PC-3 (cell line): ENCODE results near the gene PTPRD.

Experiments
- EZH2phosphoT487 ChIP-seq: fragments of 300-600 bp; sonication (generic); IDR thresholded peaks from 2 replicates; pipeline ENCODE4 v1.6.1; 2018; ENCODE audit warnings: mild to moderate bottlenecking, antibody characterized with exemption, low read length, borderline replicate concordance
- TF ChIP-seq, protein P1 (sequence below): fragments of 300-600 bp; sonication (generic); conservative IDR thresholded peaks from 2 replicates; pipeline ENCODE4 v1.5.1; 2017; ENCODE audit warnings: antibody characterized with exemption, low read depth, mild to moderate bottlenecking, low read length

- TF ChIP-seq, protein P1, sequence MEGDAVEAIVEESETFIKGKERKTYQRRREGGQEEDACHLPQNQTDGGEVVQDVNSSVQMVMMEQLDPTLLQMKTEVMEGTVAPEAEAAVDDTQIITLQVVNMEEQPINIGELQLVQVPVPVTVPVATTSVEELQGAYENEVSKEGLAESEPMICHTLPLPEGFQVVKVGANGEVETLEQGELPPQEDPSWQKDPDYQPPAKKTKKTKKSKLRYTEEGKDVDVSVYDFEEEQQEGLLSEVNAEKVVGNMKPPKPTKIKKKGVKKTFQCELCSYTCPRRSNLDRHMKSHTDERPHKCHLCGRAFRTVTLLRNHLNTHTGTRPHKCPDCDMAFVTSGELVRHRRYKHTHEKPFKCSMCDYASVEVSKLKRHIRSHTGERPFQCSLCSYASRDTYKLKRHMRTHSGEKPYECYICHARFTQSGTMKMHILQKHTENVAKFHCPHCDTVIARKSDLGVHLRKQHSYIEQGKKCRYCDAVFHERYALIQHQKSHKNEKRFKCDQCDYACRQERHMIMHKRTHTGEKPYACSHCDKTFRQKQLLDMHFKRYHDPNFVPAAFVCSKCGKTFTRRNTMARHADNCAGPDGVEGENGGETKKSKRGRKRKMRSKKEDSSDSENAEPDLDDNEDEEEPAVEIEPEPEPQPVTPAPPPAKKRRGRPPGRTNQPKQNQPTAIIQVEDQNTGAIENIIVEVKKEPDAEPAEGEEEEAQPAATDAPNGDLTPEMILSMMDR, result no peak
- TF ChIP-seq EZH2phosphoT487, result no peak
Measured at GRCh38 chr9:9078301-9078700, 1534.5 kb downstream of the PTPRD start.
